ENCODE results near the gene CCDC159. TPM values are rescaled to one million over a fixed set of nuclear protein-coding genes. Genes with fewer than 3 reads are reported as not detected.

The CCDC159 gene
- total and polyA plus RNA-seq, 2 experiments from 2014 or later, result 3.4 to 6.2 TPM

GRCh38 chr19:11359421-11359820, 13.1 kb downstream of the CCDC159 start:
- ATAC-seq (no peak), DNase-seq (ENCODE audit: low spot score) (no peak)
- no peak overlapping the region for H3K27ac Mint-ChIP-seq
- Histone ChIP-seq H3K9me2 (ENCODE audit: insufficient read depth) (no peaks in the 10 kb centered on the region), H3F3A (replicated peaks; ENCODE audit: low read depth) (no peaks in the 10 kb centered on the region), H2AFZ (no peak overlapping the region), H3K79me2 (replicated peaks; ENCODE audit: insufficient read depth) (no peaks in the 10 kb centered on the region), H3K4me1 (ENCODE audit: insufficient read depth) (peaks cover 15% of the 10 kb centered on the region), H3K36me3 (ENCODE audit: insufficient read depth) (no peaks in the 10 kb centered on the region), H3K4me3 (no peak overlapping the region), H3K27me3 (ENCODE audit: insufficient read depth) (peaks cover 5% of the 10 kb centered on the region; the same call in 1 of the 2 replicates), H4K20me1 (replicated peaks; ENCODE audit: insufficient read depth) (no peaks in the 10 kb centered on the region), H3K4me2 (no peak overlapping the region), H3K27ac (ENCODE audit: low read depth) (no peak overlapping the region)
- no peaks in the 10 kb centered on the region; the same call in 2 of the 3 replicates for H3K36me3 Mint-ChIP-seq (ENCODE audit: low read depth)
- H3K4me1 Mint-ChIP-seq, result peaks cover 24% of the 10 kb centered on the region
- TF ChIP-seq ZNF331 (CRISPR knock-in tag; IDR thresholded peaks at IDR 0.05; ENCODE audit: low read depth), result no peak
- no peak for TF ChIP-seq CREB1 (CRISPR knock-in tag; IDR thresholded peaks at IDR 0.05; ENCODE audit: low read depth)
- no peak for TF ChIP-seq JUNB (IDR thresholded peaks at IDR 0.05; ENCODE audit: unreplicated experiment)
- TF ChIP-seq ZNF114 (CRISPR knock-in tag; IDR thresholded peaks at IDR 0.05), result no peak
- no peak for TF ChIP-seq ETS1 (IDR thresholded peaks at IDR 0.05)
- no peak for TF ChIP-seq POLR2AphosphoS5 (IDR thresholded peaks at IDR 0.05; ENCODE audit: low read depth)
- TF ChIP-seq EZH2phosphoT487 (IDR thresholded peaks at IDR 0.05; ENCODE audit: unreplicated experiment), result no peak
- TF ChIP-seq EZH2 (IDR thresholded peaks at IDR 0.05; ENCODE audit: low read depth, unreplicated experiment), result no peak
- TF ChIP-seq STAT1 (IDR thresholded peaks at IDR 0.05; ENCODE audit: unreplicated experiment), result no peak
- no peak for TF ChIP-seq NANOG (IDR thresholded peaks at IDR 0.05; ENCODE audit: borderline replicate concordance)
- no peak for TF ChIP-seq CTCF (conservative IDR thresholded peaks at IDR 0.05; ENCODE audit: low read depth in 2 of 2)
- TF ChIP-seq, protein P1, sequence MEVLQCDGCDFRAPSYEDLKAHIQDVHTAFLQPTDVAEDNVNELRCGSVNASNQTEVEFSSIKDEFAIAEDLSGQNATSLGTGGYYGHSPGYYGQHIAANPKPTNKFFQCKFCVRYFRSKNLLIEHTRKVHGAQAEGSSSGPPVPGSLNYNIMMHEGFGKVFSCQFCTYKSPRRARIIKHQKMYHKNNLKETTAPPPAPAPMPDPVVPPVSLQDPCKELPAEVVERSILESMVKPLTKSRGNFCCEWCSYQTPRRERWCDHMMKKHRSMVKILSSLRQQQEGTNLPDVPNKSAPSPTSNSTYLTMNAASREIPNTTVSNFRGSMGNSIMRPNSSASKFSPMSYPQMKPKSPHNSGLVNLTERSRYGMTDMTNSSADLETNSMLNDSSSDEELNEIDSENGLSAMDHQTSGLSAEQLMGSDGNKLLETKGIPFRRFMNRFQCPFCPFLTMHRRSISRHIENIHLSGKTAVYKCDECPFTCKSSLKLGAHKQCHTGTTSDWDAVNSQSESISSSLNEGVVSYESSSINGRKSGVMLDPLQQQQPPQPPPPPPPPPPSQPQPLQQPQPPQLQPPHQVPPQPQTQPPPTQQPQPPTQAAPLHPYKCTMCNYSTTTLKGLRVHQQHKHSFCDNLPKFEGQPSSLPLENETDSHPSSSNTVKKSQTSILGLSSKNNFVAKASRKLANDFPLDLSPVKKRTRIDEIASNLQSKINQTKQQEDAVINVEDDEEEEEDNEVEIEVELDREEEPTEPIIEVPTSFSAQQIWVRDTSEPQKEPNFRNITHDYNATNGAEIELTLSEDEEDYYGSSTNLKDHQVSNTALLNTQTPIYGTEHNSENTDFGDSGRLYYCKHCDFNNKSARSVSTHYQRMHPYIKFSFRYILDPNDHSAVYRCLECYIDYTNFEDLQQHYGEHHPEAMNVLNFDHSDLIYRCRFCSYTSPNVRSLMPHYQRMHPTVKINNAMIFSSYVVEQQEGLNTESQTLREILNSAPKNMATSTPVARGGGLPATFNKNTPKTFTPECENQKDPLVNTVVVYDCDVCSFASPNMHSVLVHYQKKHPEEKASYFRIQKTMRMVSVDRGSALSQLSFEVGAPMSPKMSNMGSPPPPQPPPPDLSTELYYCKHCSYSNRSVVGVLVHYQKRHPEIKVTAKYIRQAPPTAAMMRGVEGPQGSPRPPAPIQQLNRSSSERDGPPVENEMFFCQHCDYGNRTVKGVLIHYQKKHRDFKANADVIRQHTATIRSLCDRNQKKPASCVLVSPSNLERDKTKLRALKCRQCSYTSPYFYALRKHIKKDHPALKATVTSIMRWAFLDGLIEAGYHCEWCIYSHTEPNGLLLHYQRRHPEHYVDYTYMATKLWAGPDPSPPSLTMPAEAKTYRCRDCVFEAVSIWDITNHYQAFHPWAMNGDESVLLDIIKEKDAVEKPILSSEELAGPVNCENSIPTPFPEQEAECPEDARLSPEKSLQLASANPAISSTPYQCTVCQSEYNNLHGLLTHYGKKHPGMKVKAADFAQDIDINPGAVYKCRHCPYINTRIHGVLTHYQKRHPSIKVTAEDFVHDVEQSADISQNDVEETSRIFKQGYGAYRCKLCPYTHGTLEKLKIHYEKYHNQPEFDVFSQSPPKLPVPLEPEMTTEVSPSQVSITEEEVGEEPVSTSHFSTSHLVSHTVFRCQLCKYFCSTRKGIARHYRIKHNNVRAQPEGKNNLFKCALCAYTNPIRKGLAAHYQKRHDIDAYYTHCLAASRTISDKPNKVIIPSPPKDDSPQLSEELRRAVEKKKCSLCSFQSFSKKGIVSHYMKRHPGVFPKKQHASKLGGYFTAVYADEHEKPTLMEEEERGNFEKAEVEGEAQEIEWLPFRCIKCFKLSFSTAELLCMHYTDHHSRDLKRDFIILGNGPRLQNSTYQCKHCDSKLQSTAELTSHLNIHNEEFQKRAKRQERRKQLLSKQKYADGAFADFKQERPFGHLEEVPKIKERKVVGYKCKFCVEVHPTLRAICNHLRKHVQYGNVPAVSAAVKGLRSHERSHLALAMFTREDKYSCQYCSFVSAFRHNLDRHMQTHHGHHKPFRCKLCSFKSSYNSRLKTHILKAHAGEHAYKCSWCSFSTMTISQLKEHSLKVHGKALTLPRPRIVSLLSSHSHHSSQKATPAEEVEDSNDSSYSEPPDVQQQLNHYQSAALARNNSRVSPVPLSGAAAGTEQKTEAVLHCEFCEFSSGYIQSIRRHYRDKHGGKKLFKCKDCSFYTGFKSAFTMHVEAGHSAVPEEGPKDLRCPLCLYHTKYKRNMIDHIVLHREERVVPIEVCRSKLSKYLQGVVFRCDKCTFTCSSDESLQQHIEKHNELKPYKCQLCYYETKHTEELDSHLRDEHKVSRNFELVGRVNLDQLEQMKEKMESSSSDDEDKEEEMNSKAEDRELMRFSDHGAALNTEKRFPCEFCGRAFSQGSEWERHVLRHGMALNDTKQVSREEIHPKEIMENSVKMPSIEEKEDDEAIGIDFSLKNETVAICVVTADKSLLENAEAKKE (CRISPR knock-in tag; IDR thresholded peaks at IDR 0.05), result no peak
- TF ChIP-seq REST (IDR thresholded peaks at IDR 0.05; ENCODE audit: unreplicated experiment), result no peak
- peaks cover 36% of the 10 kb centered on the region for H3K27me3 Mint-ChIP-seq (ENCODE audit: insufficient read depth, low read depth, poor library complexity)
- H3K9me3 Mint-ChIP-seq, result no peaks in the 10 kb centered on the region; the same call in 2 of the 3 replicates
- H3K4me3 Mint-ChIP-seq, result no peak overlapping the region
